Neuronal stem cell (in vitro differentiated cells): ENCODE measurements around the gene PSD2.

ENCODE experiments used
- DNase-seq: peaks from one replicate; pipeline ENCODE4 v3.0.0-alpha.2; 2013; ENCODE audit warnings: low spot score
- H2AFZ ChIP-seq: one replicate; pipeline ENCODE4 v1.6.1; 2013; ENCODE audit warnings: mild to moderate bottlenecking, low read length, inconsistent platforms
- H2AK5ac ChIP-seq: 2 replicates; pipeline ENCODE4 v1.6.1; 2013; ENCODE audit warnings: low read depth, mild to moderate bottlenecking, inconsistent platforms, low read length, moderate library complexity, mixed read lengths
- H2BK120ac ChIP-seq: 2 replicates; pipeline ENCODE4 v1.6.1; 2013; ENCODE audit warnings: low read depth, mild to moderate bottlenecking, inconsistent platforms, low read length, moderate library complexity, mixed read lengths
- H2BK12ac ChIP-seq: one replicate; pipeline ENCODE4 v1.6.1; 2013; ENCODE audit warnings: low read length, inconsistent platforms
- H2BK15ac ChIP-seq: 2 replicates; pipeline ENCODE4 v1.6.1; 2013; ENCODE audit warnings: mild to moderate bottlenecking, low read length, inconsistent platforms, mixed read lengths
- H2BK5ac ChIP-seq: one replicate; pipeline ENCODE4 v1.6.1; 2013; ENCODE audit warnings: inconsistent platforms, mild to moderate bottlenecking, low read length, moderate library complexity
- H3K14ac ChIP-seq: one replicate; pipeline ENCODE4 v1.6.1; 2013; ENCODE audit warnings: low read length, inconsistent platforms
- H3K18ac ChIP-seq: 2 replicates; pipeline ENCODE4 v1.6.1; 2013; ENCODE audit warnings: low read length, inconsistent platforms
- H3K23ac ChIP-seq: 2 replicates; pipeline ENCODE4 v1.6.1; 2013; ENCODE audit warnings: low read depth, mild to moderate bottlenecking, mixed read lengths, low read length, inconsistent platforms; ENCODE audit not compliant: poor library complexity
- H3K27ac ChIP-seq: replicated peaks from 3 replicates; pipeline ENCODE4 v1.5.1; 2013; ENCODE audit warnings: low read length, inconsistent platforms
- H3K27me3 ChIP-seq, 3 experiments: 2 replicates each; pipeline ENCODE4 v1.6.1; 2013; ENCODE audit warnings: low read length in 3 of 3, mild to moderate bottlenecking in 2 of 3, inconsistent platforms in 1 of 3, low read depth in 1 of 3, mixed read lengths in 1 of 3, moderate library complexity in 1 of 3; ENCODE audit not compliant: control insufficient read depth in 3 of 3, insufficient read depth in 3 of 3
- H3K36me3 ChIP-seq, 2 donors: replicated peaks in 1 of 2; 2 replicates each; pipeline ENCODE4 v1.6.1; 2013; ENCODE audit warnings: low read length in 2 of 2; ENCODE audit not compliant: control insufficient read depth in 2 of 2, insufficient read depth in 2 of 2
- H3K4ac ChIP-seq: 2 replicates; pipeline ENCODE4 v1.6.1; 2013; ENCODE audit warnings: inconsistent platforms, mild to moderate bottlenecking, low read length, moderate library complexity
- H3K4me1 ChIP-seq, 2 donors: 1 replicate in 1 of 2; 2 replicates in 1 of 2; pipeline ENCODE4 v1.6.1; 2013; ENCODE audit warnings: low read length in 2 of 2, low read depth in 1 of 2; ENCODE audit not compliant: control insufficient read depth in 2 of 2, insufficient read depth in 1 of 2
- H3K4me2 ChIP-seq: one replicate; pipeline ENCODE4 v1.6.1; 2013; ENCODE audit warnings: mild to moderate bottlenecking, low read length, inconsistent platforms; ENCODE audit not compliant: insufficient read depth, poor library complexity, severe bottlenecking
- H3K4me3 ChIP-seq, 2 donors: 2 replicates each; pipeline ENCODE4 v1.5.1; 2013; ENCODE audit warnings: low read length in 2 of 2, mild to moderate bottlenecking in 2 of 2, inconsistent platforms in 1 of 2, moderate library complexity in 1 of 2
- H3K79me1 ChIP-seq: one replicate; pipeline ENCODE4 v1.6.1; 2013; ENCODE audit warnings: low read depth, mild to moderate bottlenecking, inconsistent platforms, low read length, moderate library complexity
- H3K9ac ChIP-seq: one replicate; pipeline ENCODE4 v1.6.1; 2013; ENCODE audit warnings: mild to moderate bottlenecking, low read depth, low read length, inconsistent platforms; ENCODE audit not compliant: poor library complexity
- H3K9me3 ChIP-seq, 2 donors: replicated peaks in 1 of 2; 2 replicates each; pipeline versions ENCODE3 to v1.6.1; 2013; ENCODE audit warnings: low read length in 2 of 2, mild to moderate bottlenecking in 2 of 2, inconsistent platforms in 1 of 2, low read depth in 1 of 2, mixed read lengths in 1 of 2, moderate library complexity in 1 of 2; ENCODE audit not compliant: control insufficient read depth in 2 of 2, insufficient read depth in 1 of 2
- H4K8ac ChIP-seq: one replicate; pipeline ENCODE4 v1.6.1; 2013; ENCODE audit warnings: low read depth, mild to moderate bottlenecking, inconsistent platforms, low read length, moderate library complexity
- H4K91ac ChIP-seq: one replicate; pipeline ENCODE4 v1.6.1; 2013; ENCODE audit warnings: low read length, low read depth, mild to moderate bottlenecking, inconsistent platforms; ENCODE audit not compliant: poor library complexity
- WGBS, 2 donors: extraction: QIAGEN DNeasy Blood & Tissue Kit; methylation state at CpG; one replicate each; pipeline ENCODE4 v1.1.7; 2013; ENCODE audit warnings: missing lambda C conversion rate in 2 of 2, mixed read lengths in 1 of 2; ENCODE audit not compliant: insufficient read length in 2 of 2, insufficient replicate concordance in 1 of 2; ENCODE audit errors: extremely low coverage in 2 of 2; 5-methylcytosine and 5-hydroxymethylcytosine counted together

The PSD2 gene

DNA sequence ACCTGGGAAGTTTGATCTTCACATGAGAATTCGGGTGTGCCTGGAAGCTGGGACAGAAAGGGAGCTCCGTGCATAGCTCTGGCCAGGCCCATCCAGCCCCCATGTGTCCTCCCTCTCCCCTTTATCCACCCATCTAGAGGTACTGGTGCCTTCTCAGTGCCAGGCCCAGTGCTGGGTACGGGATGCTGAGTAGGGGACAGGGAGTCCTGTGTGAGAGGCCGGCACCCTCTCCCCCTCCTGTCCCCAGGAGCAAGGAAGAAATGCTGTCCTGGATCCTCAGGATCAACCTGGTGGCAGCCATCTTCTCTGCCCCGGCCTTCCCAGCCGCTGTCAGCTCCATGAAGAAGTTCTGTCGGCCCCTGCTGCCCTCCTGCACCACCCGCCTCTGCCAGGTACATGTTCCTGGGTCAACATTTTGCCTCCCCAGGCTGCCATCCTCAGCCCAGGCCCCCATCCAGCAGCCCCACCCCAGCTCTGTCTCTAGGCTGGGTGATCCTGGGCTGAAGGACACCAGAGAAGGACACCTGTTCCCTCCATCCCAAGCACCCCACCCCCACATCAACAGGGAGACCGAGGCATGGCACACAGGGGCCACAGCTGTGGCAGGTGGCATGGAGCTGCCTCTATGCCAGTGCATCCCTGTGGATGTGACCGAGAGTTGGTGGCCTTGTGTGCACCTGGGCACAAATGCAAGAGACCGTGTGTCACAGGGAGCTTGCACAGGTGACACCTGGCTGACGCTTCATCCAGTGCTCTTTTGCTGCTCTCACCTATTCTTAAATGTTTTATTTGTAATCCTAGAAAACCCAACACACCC lies 43.0 kb downstream of the PSD2 start:
- H2BK120ac ChIP-seq = no peak overlapping the region
- no peaks in the 10 kb centered on the region for H3K79me1 ChIP-seq
- no peak overlapping the region for H3K4me2 ChIP-seq
- H3K23ac ChIP-seq = peak overlapping the region; percentile 60
- H3K27me3 ChIP-seq = peaks cover 0 to 59% (median 6%) of the 10 kb centered on the region in 3 experiments
- H3K27ac ChIP-seq = no peak overlapping the region
- H3K4ac ChIP-seq = no peak overlapping the region
- peak overlapping the region; percentile 6 for H3K18ac ChIP-seq
- WGBS, 2 donors = no CpG with 5 or more reads among the region's 12 CpGs
- H2BK12ac ChIP-seq = no peak overlapping the region
- DNase-seq = no peak
- H3K14ac ChIP-seq = no peak overlapping the region
- no peaks in the 10 kb centered on the region for H3K9me3 ChIP-seq
- H3K4me3 ChIP-seq = no peak overlapping the region
- no peak overlapping the region for H2BK15ac ChIP-seq
- H3K4me1 ChIP-seq = no peaks in the 10 kb centered on the region
- no peak overlapping the region for H2AFZ ChIP-seq
- no peak overlapping the region for H4K8ac ChIP-seq
- no peaks in the 10 kb centered on the region for H3K36me3 ChIP-seq
- no peak overlapping the region for H3K9ac ChIP-seq
- no peak overlapping the region for H2AK5ac ChIP-seq
- H4K91ac ChIP-seq = no peak overlapping the region
- H2BK5ac ChIP-seq = peak overlapping the region; percentile 31

DNA sequence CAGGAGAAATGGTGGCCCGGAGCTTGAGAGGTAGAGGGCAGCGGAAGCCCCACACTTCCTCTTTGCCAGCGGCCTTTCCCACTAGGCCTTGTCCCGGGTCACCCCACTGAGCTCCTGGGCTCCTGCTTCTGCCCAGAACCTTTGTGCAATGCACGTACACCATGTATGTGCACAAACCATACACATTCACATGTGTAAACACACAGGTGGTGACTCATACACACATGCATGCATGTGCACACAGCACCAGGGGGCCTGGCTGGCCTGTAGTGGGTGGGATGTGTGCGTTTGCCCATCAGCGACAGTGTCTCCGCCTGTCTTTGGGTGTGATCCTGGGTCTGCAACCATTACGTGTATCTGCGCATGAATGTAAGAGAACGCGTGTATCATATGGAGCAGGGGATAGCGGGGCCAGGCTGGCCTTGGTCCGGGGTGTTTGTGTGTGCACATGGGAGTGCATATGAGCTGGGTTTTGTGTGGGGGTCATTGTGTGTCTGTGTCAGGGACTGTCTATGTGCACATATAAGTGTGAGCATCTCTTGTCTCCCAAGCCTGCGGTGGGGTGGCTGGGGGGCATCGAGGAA lies 43.7 kb downstream of the PSD2 start:
- H3K4me3 ChIP-seq = no peak overlapping the region
- H3K27me3 ChIP-seq = peaks cover 0 to 58% (median 4%) of the 10 kb centered on the region in 3 experiments
- H3K4me1 ChIP-seq = no peaks in the 10 kb centered on the region
- H3K36me3 ChIP-seq = no peaks in the 10 kb centered on the region
- H2AFZ ChIP-seq = no peak overlapping the region
- no CpG with 5 or more reads among the region's 16 CpGs for WGBS, 2 donors
- no peak overlapping the region for H2AK5ac ChIP-seq
- no peak overlapping the region for H4K8ac ChIP-seq
- H3K23ac ChIP-seq = no peak overlapping the region
- H3K79me1 ChIP-seq = no peaks in the 10 kb centered on the region
- no peak overlapping the region for H2BK12ac ChIP-seq
- H3K4ac ChIP-seq = no peak overlapping the region
- H2BK15ac ChIP-seq = no peak overlapping the region
- DNase-seq = no peak
- no peak overlapping the region for H3K14ac ChIP-seq
- no peaks in the 10 kb centered on the region for H3K9me3 ChIP-seq
- H2BK5ac ChIP-seq = peak overlapping the region; percentile 31
- peak overlapping the region; percentile 60 for H3K18ac ChIP-seq
- H3K9ac ChIP-seq = no peak overlapping the region
- no peak overlapping the region for H2BK120ac ChIP-seq
- no peak overlapping the region for H3K4me2 ChIP-seq
- H4K91ac ChIP-seq = no peak overlapping the region
- no peak overlapping the region for H3K27ac ChIP-seq

DNA sequence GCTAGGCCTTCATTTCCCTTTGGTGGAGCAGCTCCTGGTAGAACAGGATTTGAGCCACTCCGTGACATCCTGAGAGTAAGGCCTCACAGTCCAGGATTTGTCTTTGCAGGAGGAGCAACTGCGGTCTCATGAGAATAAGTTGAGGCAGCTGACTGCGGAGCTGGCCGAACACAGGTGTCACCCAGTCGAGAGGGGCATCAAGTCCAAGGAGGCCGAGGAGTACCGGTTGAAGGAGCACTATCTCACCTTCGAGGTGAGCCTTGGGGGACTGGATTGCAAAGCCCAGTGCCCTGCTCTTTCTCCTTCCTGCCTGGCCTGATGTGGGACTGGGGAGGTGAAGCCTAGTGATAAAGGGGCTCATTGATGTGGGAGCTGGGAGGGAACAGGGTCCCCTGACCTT lies 44.3 kb downstream of the PSD2 start:
- Histone ChIP-seq H2BK5ac (no peak overlapping the region), H2BK15ac (no peak overlapping the region), H3K23ac (no peak overlapping the region), H3K4me1 (no peaks in the 10 kb centered on the region), H3K36me3 (no peaks in the 10 kb centered on the region), H3K27me3 (peaks cover 0 to 63% (median 8%) of the 10 kb centered on the region in 3 experiments), H3K18ac (no peak overlapping the region), H2AFZ (no peak overlapping the region), H3K4me2 (no peak overlapping the region), H4K91ac (no peak overlapping the region), H2BK120ac (no peak overlapping the region), H3K27ac (no peak overlapping the region), H3K9ac (no peak overlapping the region), H3K9me3 (no peaks in the 10 kb centered on the region), H3K14ac (no peak overlapping the region), H3K79me1 (no peaks in the 10 kb centered on the region), H3K4me3 (no peak overlapping the region), H2AK5ac (no peak overlapping the region), H2BK12ac (no peak overlapping the region), H3K4ac (no peak overlapping the region), H4K8ac (no peak overlapping the region)
- WGBS, 2 donors = no CpG with 5 or more reads among the region's 8 CpGs
- no peak for DNase-seq

DNA sequence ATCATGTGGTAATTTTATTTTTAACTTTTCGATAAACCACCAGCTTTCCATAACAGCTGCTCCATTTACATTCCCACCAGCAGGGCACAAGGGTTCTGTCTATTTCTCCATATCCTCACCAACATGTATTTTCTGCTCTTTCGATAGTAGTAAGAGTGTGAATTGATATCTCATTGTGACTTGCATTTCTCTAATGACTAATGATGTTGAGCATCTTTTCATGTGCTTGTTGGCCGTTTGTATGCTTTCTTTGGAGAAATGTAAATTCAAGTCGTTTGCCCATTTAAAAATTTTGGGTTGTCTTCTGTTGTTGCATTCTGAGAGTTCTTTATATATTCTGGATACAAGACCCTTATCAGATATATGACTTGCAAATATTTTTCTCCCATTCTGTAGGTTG lies 45.9 kb downstream of the PSD2 start:
- Histone ChIP-seq H3K4ac (no peak overlapping the region), H2AK5ac (no peak overlapping the region), H3K27ac (no peak overlapping the region), H3K36me3 (no peaks in the 10 kb centered on the region), H3K14ac (no peak overlapping the region), H2BK120ac (no peak overlapping the region), H2BK5ac (no peak overlapping the region), H3K27me3 (peaks cover 0 to 75% (median 23%) of the 10 kb centered on the region in 3 experiments), H2BK15ac (no peak overlapping the region), H3K4me2 (no peak overlapping the region), H3K9ac (no peak overlapping the region), H4K91ac (no peak overlapping the region), H3K79me1 (no peaks in the 10 kb centered on the region), H4K8ac (no peak overlapping the region), H2AFZ (no peak overlapping the region), H3K23ac (no peak overlapping the region), H2BK12ac (no peak overlapping the region), H3K4me3 (no peak overlapping the region), H3K4me1 (no peaks in the 10 kb centered on the region), H3K9me3 (no peaks in the 10 kb centered on the region), H3K18ac (no peak overlapping the region)
- WGBS, 2 donors = no CpG with 5 or more reads among the region's 4 CpGs
- no peak for DNase-seq
